IMR-90 (cell line): ENCODE results near the gene IL1RAPL1. TPM values are rescaled to one million over a fixed set of nuclear protein-coding genes. Genes with fewer than 3 reads are reported as not detected.

Experiments used
- ATAC-seq: fragments of 200-7000 bp; cut with Tn5 transposase; 2 replicates; pipeline ENCODE4 v1.9.1; 2020; ENCODE audit warnings: low read depth, mild to moderate bottlenecking, moderate library complexity
- BruUV-seq: library from RNA; stranded (reverse); fragments of 400-500 nt; replicated peaks from 2 replicates; lab custom pipeline; 2021; lab: Mats Ljungman, UMichigan
- CTCF ChIA-PET: fragments of 300-600 bp; formaldehyde crosslinking; extraction: SDS; loops from one replicate; lab custom pipeline; 2021; ENCODE audit warnings: antibody characterized with exemption; lab: Yijun Ruan, JAX
- POLR2A ChIA-PET: fragments of 300-600 bp; sonication (Branson Sonifier 250); formaldehyde crosslinking; loops from one replicate; lab custom pipeline; 2022; ENCODE audit warnings: antibody characterized with exemption; ENCODE audit not compliant: unreplicated experiment; lab: Charles Lee
- DNase-seq: peaks from one replicate; pipeline ENCODE4 v3.0.0; 2013
- H2AFZ ChIP-seq: replicated peaks from 2 replicates; pipeline ENCODE3; 2013; ENCODE audit warnings: low read length, mild to moderate bottlenecking; ENCODE audit not compliant: poor library complexity
- H2AK5ac ChIP-seq: 2 replicates; pipeline ENCODE4 v1.6.1; 2013; ENCODE audit warnings: low read depth, low read length, inconsistent platforms
- H2AK9ac ChIP-seq: replicated peaks from 2 replicates; pipeline ENCODE3; 2013; ENCODE audit warnings: mild to moderate bottlenecking, low read depth, low read length, moderate library complexity; ENCODE audit not compliant: poor library complexity
- H2BK120ac ChIP-seq: 2 replicates; pipeline ENCODE4 v1.6.1; 2013; ENCODE audit warnings: low read depth, low read length, inconsistent platforms
- H2BK15ac ChIP-seq: 3 replicates; pipeline ENCODE4 v1.6.1; 2013; ENCODE audit warnings: low read depth, low read length, inconsistent platforms
- H2BK20ac ChIP-seq: 2 replicates; pipeline ENCODE4 v1.6.1; 2013; ENCODE audit warnings: low read depth, mild to moderate bottlenecking, inconsistent platforms, low read length, moderate library complexity
- H2BK5ac ChIP-seq: 2 replicates; pipeline ENCODE4 v1.6.1; 2013; ENCODE audit warnings: mild to moderate bottlenecking, low read depth, low read length, inconsistent platforms; ENCODE audit not compliant: poor library complexity, severe bottlenecking
- H3K14ac ChIP-seq: replicated peaks from 2 replicates; pipeline ENCODE4 v1.6.1; 2013; ENCODE audit warnings: low read depth, low read length, inconsistent platforms
- H3K18ac ChIP-seq: 2 replicates; pipeline ENCODE4 v1.6.1; 2013; ENCODE audit warnings: low read depth, low read length, control low read depth
- H3K23ac ChIP-seq: 2 replicates; pipeline ENCODE4 v1.6.1; 2013; ENCODE audit warnings: low read depth, low read length, inconsistent platforms
- H3K27ac ChIP-seq: 2 replicates; pipeline ENCODE4 v1.5.1; 2013; ENCODE audit warnings: mild to moderate bottlenecking, control low read depth, low read length; ENCODE audit not compliant: insufficient read depth
- H3K27me3 ChIP-seq: 2 replicates; pipeline ENCODE4 v1.6.1; 2013; ENCODE audit warnings: low read length; ENCODE audit not compliant: control insufficient read depth, insufficient read depth
- H3K36me3 ChIP-seq: 2 replicates; pipeline ENCODE4 v1.6.1; 2013; ENCODE audit warnings: low read length, mixed read lengths; ENCODE audit not compliant: control insufficient read depth, insufficient read depth
- H3K4ac ChIP-seq: 2 replicates; pipeline ENCODE4 v1.6.1; 2013; ENCODE audit warnings: low read depth, low read length, inconsistent platforms
- H3K4me1 ChIP-seq: 2 replicates; pipeline ENCODE4 v1.6.1; 2013; ENCODE audit warnings: low read length, mixed read lengths; ENCODE audit not compliant: control insufficient read depth, insufficient read depth
- H3K4me2 ChIP-seq: 2 replicates; pipeline ENCODE4 v1.6.1; 2013; ENCODE audit warnings: low read depth, mild to moderate bottlenecking, control low read depth, low read length, moderate library complexity
- H3K4me3 ChIP-seq: 2 replicates; pipeline ENCODE4 v1.5.1; 2013; ENCODE audit warnings: low read depth, mild to moderate bottlenecking, control low read depth, low read length, moderate library complexity; ENCODE audit not compliant: insufficient read depth
- H3K56ac ChIP-seq: 2 replicates; pipeline ENCODE4 v1.6.1; 2013; ENCODE audit warnings: low read length, inconsistent platforms; ENCODE audit not compliant: insufficient read depth; ENCODE audit errors: extremely low read depth
- H3K79me1 ChIP-seq, 2 experiments: 2 replicates each; pipeline ENCODE4 v1.6.1; 2013; ENCODE audit warnings: low read length in 2 of 2, inconsistent platforms in 1 of 2, low read depth in 1 of 2
- H3K9ac ChIP-seq: 2 replicates; pipeline ENCODE4 v1.6.1; 2013; ENCODE audit warnings: low read depth, low read length, control low read depth
- H3K9me1 ChIP-seq: 2 replicates; pipeline ENCODE4 v1.6.1; 2013; ENCODE audit warnings: low read length, inconsistent platforms; ENCODE audit not compliant: insufficient read depth
- H3K9me3 ChIP-seq: 2 replicates; pipeline ENCODE4 v1.6.1; 2013; ENCODE audit warnings: low read length; ENCODE audit not compliant: control insufficient read depth, insufficient read depth
- H4K20me1 ChIP-seq: 2 replicates; pipeline ENCODE4 v1.6.1; 2013; ENCODE audit warnings: low read length, inconsistent platforms; ENCODE audit not compliant: insufficient read depth
- H4K5ac ChIP-seq: 2 replicates; pipeline ENCODE4 v1.6.1; 2013; ENCODE audit warnings: mild to moderate bottlenecking, low read depth, low read length, control low read depth
- H4K8ac ChIP-seq, 2 experiments: 2 replicates each; pipeline ENCODE4 v1.6.1; 2013; ENCODE audit warnings: low read depth in 2 of 2, low read length in 2 of 2, control low read depth in 1 of 2, inconsistent platforms in 1 of 2
- H4K91ac ChIP-seq: 2 replicates; pipeline ENCODE4 v1.6.1; 2013; ENCODE audit warnings: low read depth, low read length, inconsistent platforms; ENCODE audit not compliant: insufficient read depth
- FOS ChIP-seq: fragments of 150-350 bp; IDR thresholded peaks from 2 replicates; pipeline ENCODE4 v1.6.1; 2016; ENCODE audit warnings: low read depth, low read length
- MAZ ChIP-seq: IDR thresholded peaks from 2 replicates; pipeline ENCODE4 v1.6.1; 2012; ENCODE audit warnings: low read depth, mild to moderate bottlenecking, low read length, improper control_type of control experiment, moderate library complexity, borderline replicate concordance
- POLR2A ChIP-seq: IDR thresholded peaks from 2 replicates; pipeline ENCODE4 v1.6.1; 2012; ENCODE audit warnings: mild to moderate bottlenecking, low read depth, low read length
- RFX5 ChIP-seq: IDR thresholded peaks from 2 replicates; pipeline ENCODE4 v1.8.0; 2012; ENCODE audit warnings: low read depth, mild to moderate bottlenecking, low read length, moderate library complexity
- WGBS, 2 experiments: methylation state at CpG; one replicate each; pipeline versions ENCODE4 v1.1.5 to v1.1.7; 2013; ENCODE audit warnings: missing lambda C conversion rate in 2 of 2; ENCODE audit not compliant: insufficient read length in 1 of 2; ENCODE audit errors: extremely low coverage in 2 of 2; 5-methylcytosine and 5-hydroxymethylcytosine counted together
- dilution Hi-C: fragments of 300-500 bp; cut with HindIII; formaldehyde crosslinking; loops from one replicate; pipeline ENCODE4 v1.14.3; 2018; ENCODE audit warnings: low sequenced_read_pairs; ENCODE audit not compliant: unreplicated experiment
- in situ Hi-C: fragments of 300-500 bp; cut with MboI; formaldehyde crosslinking; loops from 3 replicates; pipeline ENCODE4 v1.14.3; 2019; ENCODE audit warnings: low sequenced_read_pairs, inconsistent platforms, mixed read lengths
- intact Hi-C: fragments of 100-400 bp; cut with micrococcal nuclease; formaldehyde crosslinking; loops from 2 replicates; pipeline ENCODE4 v1.10.0; 2022
- polyA plus RNA-seq, 3 experiments: library from polyadenylated mRNA; depleted of rRNA; stranded (reverse); fragments of >200 nt; gene quantifications; 2 replicates each; pipeline ENCODE4 v1.2.3, GENCODE V29; 2012; ENCODE audit warnings: low replicate concordance in 1 of 3
- total RNA-seq: library from RNA; depleted of rRNA; stranded (reverse); fragments of >200 nt; gene quantifications from 2 replicates; pipeline ENCODE4 v1.2.3, GENCODE V29; 2012
- TF ChIP-seq, protein P1 (sequence below): conservative IDR thresholded peaks from 2 replicates; pipeline ENCODE4 v1.5.1; 2012; ENCODE audit warnings: mild to moderate bottlenecking, low read depth, low read length, improper control_type of control experiment

The IL1RAPL1 gene
- total and polyA plus RNA-seq, 2 of the 4 experiments (the other 2 are of a cell fraction) = 1.5 to 9.0 TPM

DNA sequence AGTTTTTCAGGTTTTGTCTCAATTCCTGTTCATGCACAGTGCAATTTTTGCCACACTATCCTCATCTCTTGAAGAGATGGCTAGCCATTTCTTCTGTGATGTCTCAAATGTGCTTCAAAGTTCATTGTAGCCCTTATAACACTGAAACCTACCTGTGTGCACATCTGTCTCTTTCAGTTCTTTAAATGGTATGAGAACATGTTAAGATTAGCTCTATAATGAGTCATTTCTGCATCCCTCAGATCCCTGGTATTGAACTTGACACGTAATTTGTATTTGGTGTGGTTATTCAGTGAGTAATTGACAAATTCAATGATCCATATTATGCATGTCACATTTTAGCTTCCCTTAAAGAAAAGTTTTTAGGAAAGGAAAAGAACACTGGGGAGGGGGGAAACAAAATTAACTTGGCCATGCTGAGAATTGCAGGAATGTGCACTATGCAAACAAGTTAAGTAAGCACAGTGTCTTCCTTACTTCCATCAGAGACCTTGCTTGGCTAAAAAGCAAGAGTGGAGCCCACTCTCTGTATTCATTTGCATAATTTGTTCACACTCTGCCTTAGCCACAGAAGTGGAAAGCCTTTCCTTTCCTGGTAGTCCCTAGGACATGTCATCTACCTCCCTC is 968.3 kb downstream of the IL1RAPL1 start:
- ATAC-seq = peak; percentile 27; the same call in 1 of the 2 replicates
- Histone ChIP-seq H2BK120ac (peak overlapping the region; percentile 34; the same call in 1 of the 2 replicates), H4K5ac (no peak overlapping the region), H3K27ac (no peak overlapping the region), H4K20me1 (no peaks in the 10 kb centered on the region), H2BK15ac (no peak overlapping the region), H3K9ac (no peak overlapping the region), H2AK5ac (no peak overlapping the region), H3K79me1 (no peaks in the 10 kb centered on the region), H3K4me1 (no peaks in the 10 kb centered on the region), H3K27me3 (no peaks in the 10 kb centered on the region; the same call in 1 of the 2 replicates), H3K36me3 (no peaks in the 10 kb centered on the region), H3K4ac (peak overlapping the region; percentile 51; the same call in 1 of the 2 replicates), H3K18ac (no peak overlapping the region), H4K8ac (no peak overlapping the region), H3K14ac (no peak overlapping the region), H2BK5ac (no peak overlapping the region), H3K4me3 (no peak overlapping the region), H3K56ac (no peak overlapping the region), H3K23ac (no peak overlapping the region), H2BK20ac (no peak overlapping the region), H2AK9ac (no peak overlapping the region), H3K4me2 (no peak overlapping the region), H3K9me3 (peaks cover 2% of the 10 kb centered on the region; the same call in 1 of the 2 replicates), H3K9me1 (no peaks in the 10 kb centered on the region), H2AFZ (no peak overlapping the region), H4K91ac (no peak overlapping the region)
- in situ Hi-C loops = no loop called here
- BruUV-seq = no TSS peak
- no peak for DNase-seq
- ChIA-PET CTCF (no interaction called here), POLR2A (no interaction called here)
- dilution Hi-C loops = no loop called here
- WGBS, 2 experiments = no CpG with 5 or more reads among the region's 1 CpG
- TF ChIP-seq MAZ (no peak), RFX5 (no peak), POLR2A (no peak), FOS (no peak)
- TF ChIP-seq, protein P1, sequence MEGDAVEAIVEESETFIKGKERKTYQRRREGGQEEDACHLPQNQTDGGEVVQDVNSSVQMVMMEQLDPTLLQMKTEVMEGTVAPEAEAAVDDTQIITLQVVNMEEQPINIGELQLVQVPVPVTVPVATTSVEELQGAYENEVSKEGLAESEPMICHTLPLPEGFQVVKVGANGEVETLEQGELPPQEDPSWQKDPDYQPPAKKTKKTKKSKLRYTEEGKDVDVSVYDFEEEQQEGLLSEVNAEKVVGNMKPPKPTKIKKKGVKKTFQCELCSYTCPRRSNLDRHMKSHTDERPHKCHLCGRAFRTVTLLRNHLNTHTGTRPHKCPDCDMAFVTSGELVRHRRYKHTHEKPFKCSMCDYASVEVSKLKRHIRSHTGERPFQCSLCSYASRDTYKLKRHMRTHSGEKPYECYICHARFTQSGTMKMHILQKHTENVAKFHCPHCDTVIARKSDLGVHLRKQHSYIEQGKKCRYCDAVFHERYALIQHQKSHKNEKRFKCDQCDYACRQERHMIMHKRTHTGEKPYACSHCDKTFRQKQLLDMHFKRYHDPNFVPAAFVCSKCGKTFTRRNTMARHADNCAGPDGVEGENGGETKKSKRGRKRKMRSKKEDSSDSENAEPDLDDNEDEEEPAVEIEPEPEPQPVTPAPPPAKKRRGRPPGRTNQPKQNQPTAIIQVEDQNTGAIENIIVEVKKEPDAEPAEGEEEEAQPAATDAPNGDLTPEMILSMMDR = no peak
- intact Hi-C loops = loop anchor here (10.0 kb wide), 1 partner anchor 1241 kb away; no protein-coding TSS in a partner anchor
